Urothelium cell line (cell line): ENCODE results near the gene NEURL1B.
"Not testable (repeated sequence)": the region's sequence is repeated elsewhere in the genome, so short reads cannot be mapped to it uniquely, and the experiment has no call there.

ENCODE experiments used
- DNase-seq: peaks from one replicate; pipeline ENCODE4 v3.0.0; 2011; ENCODE audit warnings: low spot score, mixed read lengths
- FAIRE-seq: peaks from 2 replicates; lab custom pipeline; 2011; peaks lifted over from hg19 to GRCh38; lab: Jason Lieb, UNC

Gene NEURL1B

GRCh38 chr5:172710676-172711075 lies 69.6 kb downstream of the NEURL1B start:
- no peak for FAIRE-seq

DNA sequence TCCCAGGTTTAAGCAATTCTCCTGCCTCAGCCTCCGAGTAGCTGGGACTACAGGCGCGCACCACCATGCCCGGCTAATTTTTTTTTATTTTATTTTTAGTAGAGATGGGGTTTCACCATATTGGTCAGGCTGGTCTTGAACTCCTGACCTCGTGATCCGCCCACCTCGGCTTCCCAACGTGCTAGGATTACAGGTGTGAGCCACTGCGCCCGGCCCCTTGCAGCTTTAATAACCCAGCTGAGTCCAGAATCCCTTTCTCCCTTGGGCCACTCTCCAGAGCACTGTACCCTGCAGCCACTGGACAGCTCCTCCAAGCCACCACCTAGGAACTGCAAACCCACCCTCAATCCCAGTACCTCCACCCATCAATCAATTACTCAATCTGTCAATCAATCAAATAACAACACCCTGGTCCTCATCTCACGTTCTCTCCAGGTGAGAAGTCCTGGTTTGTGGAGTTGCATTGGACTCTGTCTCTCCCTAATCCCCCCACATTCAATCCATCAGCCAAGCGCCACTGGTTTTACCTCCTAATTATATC lies 70.3 kb downstream of the NEURL1B start:
- FAIRE-seq, DNase-seq: not testable (repeated sequence)

More at GRCh38 chr5:172710676-172711075, 69.6 kb downstream of the NEURL1B start:
- DNase-seq: no peak

DNA sequence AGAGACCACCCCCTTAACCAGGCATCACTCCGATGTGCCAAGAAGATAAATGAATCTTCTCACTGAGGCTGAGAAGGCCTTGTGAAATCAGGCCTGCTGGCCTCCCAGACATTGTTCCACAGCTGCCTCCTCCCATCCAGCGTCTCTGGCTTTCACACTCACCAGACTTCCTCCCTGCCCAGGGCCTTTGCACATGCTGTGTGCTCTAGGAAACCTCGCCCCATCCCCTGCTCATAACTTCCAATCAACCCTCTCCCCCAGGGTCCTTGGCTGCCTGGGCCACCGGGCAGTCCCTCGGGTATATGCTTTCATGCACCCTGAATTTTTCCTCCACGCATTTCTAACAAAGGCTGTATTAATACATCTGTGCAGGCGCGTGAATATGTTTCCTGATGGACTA lies 71.5 kb downstream of the NEURL1B start:
- no peak for DNase-seq
- FAIRE-seq: no peak

DNA sequence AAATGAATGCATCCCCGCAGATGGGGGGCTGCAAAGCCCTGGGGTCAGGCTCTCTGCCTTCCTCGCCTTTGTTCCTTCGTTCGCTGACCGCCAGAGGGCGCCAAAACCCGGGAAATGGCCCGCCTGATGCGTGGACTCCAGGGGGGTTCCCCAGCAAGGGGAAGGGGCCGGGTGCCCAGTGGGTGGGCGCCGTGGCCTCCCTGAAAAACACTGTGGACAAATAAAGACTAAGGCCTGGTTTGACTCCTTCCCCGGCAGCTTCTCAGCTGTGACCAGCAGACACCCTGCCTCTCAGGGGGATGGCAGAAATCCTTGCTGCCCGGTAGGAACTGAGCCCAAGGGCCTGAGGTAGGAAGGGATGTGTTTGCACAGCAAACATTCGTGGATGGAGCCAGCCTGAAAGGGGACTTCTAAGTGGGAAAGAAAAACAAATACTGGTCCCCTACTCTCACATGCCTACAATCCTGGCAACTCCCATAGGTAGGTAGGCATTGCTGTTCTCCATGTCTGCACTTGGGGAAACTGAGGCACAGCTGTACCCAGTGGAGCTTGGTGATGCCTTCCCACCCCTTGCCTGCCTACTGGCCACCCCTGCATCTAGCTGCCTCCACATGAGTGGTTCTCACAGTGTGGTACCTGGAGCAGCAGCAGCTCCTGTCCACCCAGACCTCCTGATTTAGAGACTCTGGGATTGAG lies 72.2 kb downstream of the NEURL1B start:
- peak; percentile 67 for DNase-seq
- FAIRE-seq: no peak

DNA sequence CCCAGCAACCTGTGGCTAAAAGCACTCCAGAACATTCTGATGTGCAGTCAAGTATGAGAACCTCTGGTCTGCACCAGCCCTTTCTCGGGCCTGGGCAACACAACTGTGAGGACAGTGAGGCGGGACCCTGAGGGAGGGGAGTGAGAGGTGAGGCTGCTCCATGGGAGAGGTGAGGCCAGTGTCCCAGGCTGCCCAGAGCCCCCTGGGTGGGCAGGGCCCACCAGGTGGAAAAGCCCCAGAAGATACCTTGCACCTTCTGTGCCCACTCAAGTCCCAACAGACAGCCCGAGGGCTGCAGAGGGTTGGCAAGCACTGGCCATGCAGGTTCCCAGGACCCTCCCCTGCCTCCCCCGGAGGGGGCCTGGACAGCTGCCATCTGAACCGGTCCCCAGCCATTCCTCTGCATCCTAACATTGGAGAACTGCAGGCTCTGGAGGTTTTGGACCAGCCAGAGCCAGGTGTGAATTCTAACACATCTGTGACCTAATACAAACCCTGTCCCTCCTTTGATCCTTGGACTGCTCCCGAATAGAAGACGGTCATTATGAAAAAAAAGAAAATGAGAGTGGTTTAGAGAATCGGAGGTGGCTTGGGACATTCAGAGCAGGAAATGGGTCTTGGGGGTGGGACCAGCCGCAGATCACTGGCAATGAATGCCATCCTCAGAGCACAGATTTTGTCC lies 72.9 kb downstream of the NEURL1B start:
- no peak for DNase-seq
- FAIRE-seq: no peak

GRCh38 chr5:172714491-172715420 lies 73.7 kb downstream of the NEURL1B start:
- FAIRE-seq (no peak), DNase-seq (peak; percentile 75)

- DNase-seq: no peak
- no peak for FAIRE-seq
These were observed 74.3 kb downstream of the NEURL1B start for GRCh38 chr5:172715421-172715780.

DNA sequence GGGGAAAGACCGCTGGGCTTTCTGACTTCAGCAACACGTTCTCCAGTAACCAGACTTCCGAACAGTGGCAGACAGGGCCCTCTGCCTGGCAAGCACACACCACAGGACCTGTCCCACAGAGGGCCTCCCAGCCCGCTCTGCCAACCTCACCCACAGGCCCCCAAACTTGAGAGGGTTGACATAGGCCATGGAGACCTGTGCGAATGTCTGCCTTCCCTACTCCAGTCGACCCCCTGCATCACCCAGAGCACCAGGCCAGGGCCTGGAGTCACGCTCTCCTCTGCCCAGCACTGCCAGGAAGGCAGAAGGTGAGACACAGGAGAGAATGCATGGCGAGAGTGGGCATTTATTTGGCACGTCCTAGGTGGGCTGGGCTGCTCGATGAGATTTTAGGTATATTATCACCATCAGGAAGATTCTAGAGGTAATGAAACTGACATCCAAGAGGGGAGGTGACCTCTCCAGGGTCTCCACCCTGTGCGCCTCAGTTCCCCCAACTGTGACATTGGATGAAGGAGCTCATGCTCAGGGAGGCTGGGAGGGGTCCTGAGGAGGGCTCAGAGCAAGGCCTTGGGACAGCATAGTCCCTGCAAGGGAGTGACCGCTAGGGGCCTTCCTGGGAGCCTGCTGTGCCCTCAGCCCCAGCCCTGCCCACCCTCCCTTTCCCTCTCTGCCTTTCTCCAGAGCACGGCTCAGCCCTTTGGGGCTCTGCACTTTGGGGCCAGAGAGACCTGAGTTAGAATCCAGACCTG lies 75.0 kb downstream of the NEURL1B start:
- DNase-seq (no peak), FAIRE-seq (no peak)

DNA sequence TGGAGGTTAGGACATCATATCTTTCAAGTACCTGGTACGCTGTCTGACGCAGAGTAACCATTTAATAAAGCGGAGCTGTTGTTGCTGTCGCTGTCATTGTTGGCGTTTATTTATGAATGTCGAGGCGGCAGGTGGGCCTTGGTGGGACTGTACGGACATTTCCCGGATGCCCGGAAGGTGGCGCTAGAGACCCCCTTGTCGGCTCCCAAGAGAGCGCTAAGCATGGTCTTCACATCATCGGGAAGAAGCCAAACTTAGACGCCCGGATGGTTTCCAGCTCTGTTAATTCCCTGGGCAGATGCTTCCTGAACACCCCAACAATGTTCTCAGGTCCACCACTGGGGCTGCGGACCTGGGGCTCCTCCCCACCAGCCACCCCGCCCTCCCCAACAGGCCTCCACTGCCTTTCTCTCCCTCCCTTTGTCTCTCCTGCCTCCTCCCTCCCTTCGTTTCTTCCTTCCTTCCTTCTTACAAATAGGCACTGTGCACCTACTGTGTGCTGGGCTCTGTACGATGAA lies 75.8 kb downstream of the NEURL1B start:
- DNase-seq: peak; percentile 75

GRCh38 chr5:172717481-172718195 lies 76.6 kb downstream of the NEURL1B start:
- DNase-seq: no peak
- FAIRE-seq: no peak

More for the DNA sequence above, 75.8 kb downstream of the NEURL1B start:
- no peak for FAIRE-seq

- peak; percentile 93 for FAIRE-seq
- no peak for DNase-seq
These were observed 77.6 kb downstream of the NEURL1B start for GRCh38 chr5:172718527-172719114.

GRCh38 chr5:172719211-172719610 lies 78.1 kb downstream of the NEURL1B start:
- no peak for DNase-seq
- FAIRE-seq: peak; percentile 20

- FAIRE-seq (no peak), DNase-seq (no peak)
These were observed 79.6 kb downstream of the NEURL1B start for GRCh38 chr5:172720655-172721054.

- FAIRE-seq: no peak
- DNase-seq: no peak
These were observed 80.6 kb downstream of the NEURL1B start for GRCh38 chr5:172721455-172722326.

- FAIRE-seq (no peak), DNase-seq (no peak)
These were observed 81.3 kb downstream of the NEURL1B start for GRCh38 chr5:172722327-172722815.

- DNase-seq (no peak), FAIRE-seq (no peak)
These were observed 82.4 kb downstream of the NEURL1B start for GRCh38 chr5:172723508-172723907.

- no peak for FAIRE-seq
- no peak for DNase-seq
These were observed 83.5 kb downstream of the NEURL1B start for GRCh38 chr5:172724242-172725183.
